K562 (cell line): ENCODE data around the gene BIRC5. TPM values are rescaled to one million over a fixed set of nuclear protein-coding genes. Genes with fewer than 3 reads are reported as not detected.

Experiments used
- BDP1 ChIP-seq: IDR thresholded peaks from 3 replicates; pipeline ENCODE4 v1.6.1; 2011; ENCODE audit not compliant: insufficient read length, insufficient read depth
- ESRRB ChIP-seq: fragments of 250-450 bp; sonication (Bioruptor Pico); IDR thresholded peaks from 2 replicates; pipeline ENCODE4 v1.5.0; 2020; ENCODE audit warnings: mild to moderate bottlenecking, moderate library complexity, borderline replicate concordance
- ETV1 ChIP-seq: fragments of 450-650 bp; conservative IDR thresholded peaks from 2 replicates; pipeline ENCODE4 v1.6.1; 2016; ENCODE audit warnings: missing genetic modification characterization, control low read depth, low read depth, missing compliant biosample characterization
- HIVEP1 ChIP-seq: fragments of 250-450 bp; sonication (Bioruptor Pico); IDR thresholded peaks from 2 replicates; pipeline ENCODE4 v1.4.0; 2020; ENCODE audit warnings: mild to moderate bottlenecking
- MAFG ChIP-seq: fragments of 450-650 bp; conservative IDR thresholded peaks from 2 replicates; pipeline ENCODE4 v1.6.1; 2016; ENCODE audit warnings: missing genetic modification characterization, missing compliant biosample characterization
- MCM5 ChIP-seq: fragments of 450-650 bp; IDR thresholded peaks from 2 replicates; pipeline ENCODE4 v1.6.1; 2016; ENCODE audit warnings: low read depth
- MTA3 ChIP-seq: fragments of 450-650 bp; formaldehyde crosslinking; IDR thresholded peaks from 2 replicates; pipeline ENCODE4 v1.6.1; 2017; ENCODE audit warnings: mild to moderate bottlenecking, borderline replicate concordance
- MTF1 ChIP-seq: fragments of 250-450 bp; sonication (Bioruptor Pico); IDR thresholded peaks from 2 replicates; pipeline ENCODE4 v1.9.0; 2021; ENCODE audit warnings: moderate library complexity, mild to moderate bottlenecking, inconsistent platforms, borderline replicate concordance
- NFE2 ChIP-seq: IDR thresholded peaks from 2 replicates; pipeline ENCODE4 v1.6.1; 2014; ENCODE audit warnings: antibody characterized with exemption, low read depth
- NR1H2 ChIP-seq: sonication (generic); formaldehyde crosslinking; IDR thresholded peaks from 2 replicates; pipeline ENCODE4 v1.4.0; 2020; ENCODE audit warnings: mild to moderate bottlenecking, missing genetic modification reagents
- PURB ChIP-seq: sonication (generic); formaldehyde crosslinking; IDR thresholded peaks from 2 replicates; pipeline ENCODE4 v1.9.0; 2021; ENCODE audit warnings: low read depth, mild to moderate bottlenecking, missing genetic modification reagents
- REST ChIP-seq, 2 experiments: fragments of 450-650 bp; formaldehyde crosslinking in 1 of 2; IDR thresholded peaks; 2 replicates each; pipeline versions ENCODE4 v1.4.0 to v1.6.1; 2014 to 2020; ENCODE audit warnings: mild to moderate bottlenecking in 2 of 2, borderline replicate concordance in 1 of 2, low read depth in 1 of 2
- SIN3B ChIP-seq: fragments of 450-650 bp; IDR thresholded peaks from 2 replicates; pipeline ENCODE4 v1.6.1; 2017; ENCODE audit warnings: low read depth, mild to moderate bottlenecking, moderate library complexity
- SRSF3 ChIP-seq: fragments of 200-400 bp; formaldehyde crosslinking; IDR thresholded peaks from 2 replicates; pipeline ENCODE4 v1.6.1; 2016; ENCODE audit warnings: mild to moderate bottlenecking, low read length, moderate library complexity; ENCODE audit not compliant: insufficient read depth
- TFAM ChIP-seq: fragments of 250-450 bp; sonication (Bioruptor Pico); conservative IDR thresholded peaks from 2 replicates; pipeline ENCODE4 v1.5.0; 2021; ENCODE audit warnings: mild to moderate bottlenecking, moderate library complexity
- ZBTB26 ChIP-seq: fragments of 450-650 bp; formaldehyde crosslinking; IDR thresholded peaks from 2 replicates; pipeline ENCODE4 v1.4.0; 2022; ENCODE audit warnings: missing genetic modification characterization
- ZNF324 ChIP-seq: fragments of 250-450 bp; sonication (Bioruptor Pico); IDR thresholded peaks from 2 replicates; pipeline ENCODE4 v1.4.0; 2020; ENCODE audit warnings: mild to moderate bottlenecking
- ZNF785 ChIP-seq: fragments of 250-450 bp; sonication (Bioruptor Pico); IDR thresholded peaks from 2 replicates; pipeline ENCODE4 v1.4.0; 2020; ENCODE audit warnings: mild to moderate bottlenecking
- polyA plus RNA-seq, 8 experiments: library from polyadenylated mRNA; depleted of rRNA in 4 of 8; stranded (reverse) in 5 of 8; unstranded in 3 of 8; fragments of >200 nt; fragmentation: Nextera tagmentation in 2 of 8; fragmentation: Illumina TruSeq in 1 of 8; extraction: Ambion mirVana in 2 of 8; extraction: Trizol in 1 of 8; gene quantifications; 2 replicates each; pipeline versions ENCODE4 v1.2.1 to v1.2.3, GENCODE V29; 2011 to 2014; ENCODE audit warnings: inconsistent platforms in 1 of 8, missing spikeins in 1 of 8
- total RNA-seq, 7 experiments: library from RNA; depleted of rRNA in 6 of 7; stranded (reverse); fragments of >200 nt in 6 of 7; fragmentation: Illumina TruSeq in 2 of 7; extraction: Trizol in 2 of 7; gene quantifications; 2 replicates each; pipeline versions ENCODE4 v1.2.1 to v1.2.3, GENCODE V29; 2011 to 2021; ENCODE audit warnings: low replicate concordance in 1 of 7
- TF ChIP-seq, protein P1 (sequence below): fragments of 450-650 bp; formaldehyde crosslinking; conservative IDR thresholded peaks from 2 replicates; pipeline ENCODE4 v1.4.0; 2022; ENCODE audit warnings: mild to moderate bottlenecking, missing genetic modification characterization

The BIRC5 gene
- total and polyA plus RNA-seq, 9 of the 15 experiments (the other 6 are each of a cell fraction or from before 2014, with no cell fraction given), result 64.4 to 140 (median 101) TPM

DNA sequence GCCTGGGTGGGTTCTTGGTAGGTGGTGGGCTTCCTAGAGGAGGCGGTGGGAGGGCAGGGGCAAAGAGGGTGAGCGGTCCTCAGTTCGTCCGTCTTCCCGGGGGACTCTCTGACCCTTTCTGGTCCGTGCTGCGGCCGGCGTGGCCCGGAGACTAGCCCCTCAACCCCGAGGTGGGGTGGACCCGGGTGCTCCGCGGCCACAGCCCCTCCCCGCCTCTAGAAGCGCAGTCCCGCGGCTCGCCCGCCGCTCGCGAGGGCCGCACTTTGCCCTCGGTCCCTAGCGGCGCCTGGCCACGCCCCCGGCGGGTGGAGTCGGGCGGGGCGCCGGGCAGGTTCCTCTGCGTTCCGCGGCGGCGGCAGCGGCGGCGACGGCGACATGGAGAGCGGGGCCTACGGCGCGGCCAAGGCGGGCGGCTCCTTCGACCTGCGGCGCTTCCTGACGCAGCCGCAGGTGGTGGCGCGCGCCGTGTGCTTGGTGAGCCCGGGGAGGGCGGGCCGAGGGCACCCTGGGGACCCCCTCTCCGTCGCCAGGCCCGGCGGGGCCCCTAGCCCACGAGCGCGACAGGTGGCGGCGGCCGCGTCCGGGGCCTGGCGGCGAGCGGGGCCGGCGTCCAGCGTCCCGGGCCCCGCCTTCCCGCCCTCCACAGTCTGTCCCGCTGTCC lies 45.7 kb upstream of the BIRC5 start, which contains the start of gene SYNGR2 (continued):
- TF ChIP-seq NR1H2 (CRISPR knock-in tag) (peak; percentile 56; the same call in 1 of the 2 replicates), NFE2 (no peak), ESRRB (CRISPR knock-in tag) (no peak), ETV1 (tag) (no peak), MTA3 (peak; percentile 49; the same call in 1 of the 2 replicates), TFAM (no peak), MTF1 (no peak), MAFG (tag) (no peak), ZBTB26 (0 out of 2 replicates have a peak, but pooled peaks have one; percentile 39), HIVEP1 (CRISPR knock-in tag) (no peak), SRSF3 (no peak), REST (IDR thresholded peaks at IDR 0.05; ENCODE audit: borderline replicate concordance) (no peak), REST (CRISPR knock-in tag; IDR thresholded peaks at IDR 0.05; ENCODE audit: low read depth) (peak; percentile 61), BDP1 (no peak), SIN3B (peak; percentile 69; the same call in 1 of the 2 replicates), PURB (CRISPR knock-in tag) (no peak), ZNF785 (CRISPR knock-in tag) (no peak), ZNF324 (CRISPR knock-in tag) (no peak), MCM5 (no peak)
- TF ChIP-seq, protein P1, sequence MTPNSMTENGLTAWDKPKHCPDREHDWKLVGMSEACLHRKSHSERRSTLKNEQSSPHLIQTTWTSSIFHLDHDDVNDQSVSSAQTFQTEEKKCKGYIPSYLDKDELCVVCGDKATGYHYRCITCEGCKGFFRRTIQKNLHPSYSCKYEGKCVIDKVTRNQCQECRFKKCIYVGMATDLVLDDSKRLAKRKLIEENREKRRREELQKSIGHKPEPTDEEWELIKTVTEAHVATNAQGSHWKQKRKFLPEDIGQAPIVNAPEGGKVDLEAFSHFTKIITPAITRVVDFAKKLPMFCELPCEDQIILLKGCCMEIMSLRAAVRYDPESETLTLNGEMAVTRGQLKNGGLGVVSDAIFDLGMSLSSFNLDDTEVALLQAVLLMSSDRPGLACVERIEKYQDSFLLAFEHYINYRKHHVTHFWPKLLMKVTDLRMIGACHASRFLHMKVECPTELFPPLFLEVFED, result no peak
